Thyroid gland (tissue), 4 donors: Measurements from ENCODE around the gene BTBD9.

Experiments used
- CTCF ChIP-seq, 6 experiments: fragments of 200-600 bp in 3 of 6; fragments of 450-650 bp in 3 of 6; sonication (generic) in 3 of 6; IDR thresholded peaks; one replicate each; pipeline ENCODE4 v1.5.1; 2016 to 2019; ENCODE audit warnings: antibody characterized with exemption in 6 of 6, mild to moderate bottlenecking in 2 of 6, inconsistent platforms in 1 of 6, moderate library complexity in 1 of 6
- POLR2A ChIP-seq, 2 donors: fragments of 450-650 bp; IDR thresholded peaks; one replicate each; pipeline ENCODE4 v1.6.1; 2017; ENCODE audit warnings: antibody characterized with exemption in 2 of 2, mild to moderate bottlenecking in 2 of 2, moderate library complexity in 1 of 2

- TF ChIP-seq CTCF (IDR thresholded peaks at IDR 0.05) (no peak), POLR2A (IDR thresholded peaks at IDR 0.05) (no peak)
Measured at GRCh38 chr6:38320843-38321242, 318.9 kb downstream of the BTBD9 start.
